ENCODE results near the gene CPA1.

The CPA1 gene

DNA sequence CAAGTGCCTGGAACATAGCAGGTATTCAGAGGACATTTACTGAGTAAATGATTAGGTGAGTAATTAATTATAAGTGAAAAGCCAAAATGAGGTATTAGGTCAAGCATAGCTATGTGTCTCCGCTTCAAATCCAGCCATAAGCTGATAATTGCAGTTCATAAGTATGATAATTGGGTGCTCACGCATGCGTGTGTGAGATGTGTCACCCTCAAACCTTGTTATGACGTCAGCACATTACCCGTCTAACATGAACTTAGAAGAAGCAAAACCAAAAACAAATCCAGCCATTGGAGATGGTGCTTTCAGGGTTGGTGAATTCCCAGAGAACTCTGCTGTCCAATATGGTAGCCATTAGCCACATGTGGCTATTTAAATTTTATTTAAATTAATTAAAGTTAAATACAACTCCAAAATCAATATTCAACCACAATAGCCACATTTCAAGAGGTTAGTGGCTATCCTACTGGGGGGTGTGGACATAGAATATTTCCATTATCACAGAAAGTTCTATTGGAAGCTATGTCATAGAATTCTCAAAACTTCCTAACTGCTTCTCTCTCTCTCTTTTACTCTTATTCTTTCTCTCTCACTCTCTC, 35.9 kb upstream of the CPA1 start, which contains the start of gene CPA5:
Gene CPA5, plus strand, starts transcription at position 546 of the 596 bp plus-strand sequence. CDS start 1,670 bp downstream, outside the sequence.
- TF ChIP-seq EZH2phosphoT487 (IDR thresholded peaks at IDR 0.05; ENCODE audit: low read depth), result no peak
- TF ChIP-seq, protein P1, sequence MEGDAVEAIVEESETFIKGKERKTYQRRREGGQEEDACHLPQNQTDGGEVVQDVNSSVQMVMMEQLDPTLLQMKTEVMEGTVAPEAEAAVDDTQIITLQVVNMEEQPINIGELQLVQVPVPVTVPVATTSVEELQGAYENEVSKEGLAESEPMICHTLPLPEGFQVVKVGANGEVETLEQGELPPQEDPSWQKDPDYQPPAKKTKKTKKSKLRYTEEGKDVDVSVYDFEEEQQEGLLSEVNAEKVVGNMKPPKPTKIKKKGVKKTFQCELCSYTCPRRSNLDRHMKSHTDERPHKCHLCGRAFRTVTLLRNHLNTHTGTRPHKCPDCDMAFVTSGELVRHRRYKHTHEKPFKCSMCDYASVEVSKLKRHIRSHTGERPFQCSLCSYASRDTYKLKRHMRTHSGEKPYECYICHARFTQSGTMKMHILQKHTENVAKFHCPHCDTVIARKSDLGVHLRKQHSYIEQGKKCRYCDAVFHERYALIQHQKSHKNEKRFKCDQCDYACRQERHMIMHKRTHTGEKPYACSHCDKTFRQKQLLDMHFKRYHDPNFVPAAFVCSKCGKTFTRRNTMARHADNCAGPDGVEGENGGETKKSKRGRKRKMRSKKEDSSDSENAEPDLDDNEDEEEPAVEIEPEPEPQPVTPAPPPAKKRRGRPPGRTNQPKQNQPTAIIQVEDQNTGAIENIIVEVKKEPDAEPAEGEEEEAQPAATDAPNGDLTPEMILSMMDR (IDR thresholded peaks at IDR 0.05; ENCODE audit: low read depth, low read length), result no peak
- peaks cover 4% of the 10 kb centered on the region for H3K27me3 ChIP-seq (ENCODE audit: low read depth, low read length)
- H3K27ac ChIP-seq (ENCODE audit: low read length), result no peak within 1 kb of the TSS
- H3K4me3 ChIP-seq (ENCODE audit: low read length), result no peak within 1 kb of the TSS
- no peak within 1 kb of the TSS for H2AFZ ChIP-seq (ENCODE audit: low read depth, low read length)
- H3K36me3 ChIP-seq (replicated peaks; ENCODE audit: low read depth, low read length), result no peaks in the 10 kb centered on the region
- H3K4me2 ChIP-seq (ENCODE audit: low read length), result no peak within 1 kb of the TSS
- no peaks in the 10 kb centered on the region for H3K79me2 ChIP-seq (ENCODE audit: low read length)
- H3K9ac ChIP-seq (ENCODE audit: low read length), result no peak within 1 kb of the TSS
- H3K9me3 ChIP-seq (ENCODE audit: insufficient read depth, low read length), result no peaks in the 10 kb centered on the region
- H3K4me1 ChIP-seq (ENCODE audit: low read length), result no peaks in the 10 kb centered on the region
- no peaks in the 10 kb centered on the region for H4K20me1 ChIP-seq (ENCODE audit: insufficient read depth, low read length)

DNA sequence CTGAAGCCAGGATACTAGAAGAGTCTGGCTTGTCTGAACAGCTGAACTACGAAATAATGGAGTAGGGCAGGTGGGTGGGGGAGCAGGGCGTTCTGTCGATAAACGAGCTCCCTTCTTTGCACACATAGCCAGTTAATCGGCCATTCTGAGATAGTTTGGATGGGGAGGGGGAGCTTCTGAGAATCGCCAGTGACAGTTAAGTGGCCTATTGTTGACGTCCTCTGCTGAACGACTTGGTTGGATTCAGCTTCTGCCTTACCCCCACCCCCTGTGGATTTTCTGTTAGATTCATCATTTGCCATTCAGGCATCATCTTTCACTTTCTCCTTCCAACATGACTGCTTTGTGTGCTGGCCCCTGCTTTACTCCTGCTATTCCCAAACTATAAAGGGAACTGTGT, 35.2 kb upstream of the CPA1 start:
- Histone ChIP-seq H3K4me2 (ENCODE audit: low read length) (no peak overlapping the region), H3K36me3 (replicated peaks; ENCODE audit: low read depth, low read length) (no peaks in the 10 kb centered on the region), H3K9ac (ENCODE audit: low read length) (no peak overlapping the region), H2AFZ (ENCODE audit: low read depth, low read length) (no peak overlapping the region), H3K27me3 (ENCODE audit: low read depth, low read length) (peaks cover 4% of the 10 kb centered on the region), H3K79me2 (ENCODE audit: low read length) (no peaks in the 10 kb centered on the region), H3K27ac (ENCODE audit: low read length) (no peak overlapping the region), H3K9me3 (ENCODE audit: insufficient read depth, low read length) (no peaks in the 10 kb centered on the region), H3K4me1 (ENCODE audit: low read length) (no peaks in the 10 kb centered on the region), H4K20me1 (ENCODE audit: insufficient read depth, low read length) (no peaks in the 10 kb centered on the region), H3K4me3 (ENCODE audit: low read length) (no peak overlapping the region)
- no peak for TF ChIP-seq EZH2phosphoT487 (IDR thresholded peaks at IDR 0.05; ENCODE audit: low read depth)
- TF ChIP-seq, protein P1 (IDR thresholded peaks at IDR 0.05; ENCODE audit: low read depth, low read length), result no peak

DNA sequence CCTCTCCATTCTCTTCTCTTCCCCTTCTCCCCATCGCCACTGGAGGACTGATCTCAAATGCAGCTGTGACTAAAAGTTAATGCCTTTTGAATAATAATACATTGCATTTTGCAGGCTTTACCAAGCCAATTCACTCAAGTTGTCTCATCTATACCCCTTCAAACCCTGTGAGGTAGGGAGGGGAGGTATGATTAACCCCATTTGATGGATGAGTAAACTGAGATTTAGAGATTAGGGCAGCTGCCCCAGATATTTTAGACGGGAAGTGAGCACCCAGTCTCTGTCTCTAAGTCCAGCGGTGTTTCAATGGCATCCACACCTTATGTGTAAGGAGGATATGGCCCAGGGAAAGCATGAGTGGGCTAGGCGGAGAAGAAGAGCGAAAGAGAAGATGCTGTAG, 34.6 kb upstream of the CPA1 start:
- Histone ChIP-seq H3K4me2 (ENCODE audit: low read length) (no peak overlapping the region), H3K4me3 (ENCODE audit: low read length) (no peak overlapping the region), H3K79me2 (ENCODE audit: low read length) (no peaks in the 10 kb centered on the region), H3K27ac (ENCODE audit: low read length) (no peak overlapping the region), H3K4me1 (ENCODE audit: low read length) (peaks cover under 1% of the 10 kb centered on the region; the same call in 1 of the 2 replicates), H3K27me3 (ENCODE audit: low read depth, low read length) (peaks cover 4% of the 10 kb centered on the region), H2AFZ (ENCODE audit: low read depth, low read length) (no peak overlapping the region), H4K20me1 (ENCODE audit: insufficient read depth, low read length) (no peaks in the 10 kb centered on the region), H3K36me3 (replicated peaks; ENCODE audit: low read depth, low read length) (no peaks in the 10 kb centered on the region), H3K9me3 (ENCODE audit: insufficient read depth, low read length) (no peaks in the 10 kb centered on the region), H3K9ac (ENCODE audit: low read length) (no peak overlapping the region)
- no peak for TF ChIP-seq EZH2phosphoT487 (IDR thresholded peaks at IDR 0.05; ENCODE audit: low read depth)
- TF ChIP-seq, protein P1 (IDR thresholded peaks at IDR 0.05; ENCODE audit: low read depth, low read length), result no peak

DNA sequence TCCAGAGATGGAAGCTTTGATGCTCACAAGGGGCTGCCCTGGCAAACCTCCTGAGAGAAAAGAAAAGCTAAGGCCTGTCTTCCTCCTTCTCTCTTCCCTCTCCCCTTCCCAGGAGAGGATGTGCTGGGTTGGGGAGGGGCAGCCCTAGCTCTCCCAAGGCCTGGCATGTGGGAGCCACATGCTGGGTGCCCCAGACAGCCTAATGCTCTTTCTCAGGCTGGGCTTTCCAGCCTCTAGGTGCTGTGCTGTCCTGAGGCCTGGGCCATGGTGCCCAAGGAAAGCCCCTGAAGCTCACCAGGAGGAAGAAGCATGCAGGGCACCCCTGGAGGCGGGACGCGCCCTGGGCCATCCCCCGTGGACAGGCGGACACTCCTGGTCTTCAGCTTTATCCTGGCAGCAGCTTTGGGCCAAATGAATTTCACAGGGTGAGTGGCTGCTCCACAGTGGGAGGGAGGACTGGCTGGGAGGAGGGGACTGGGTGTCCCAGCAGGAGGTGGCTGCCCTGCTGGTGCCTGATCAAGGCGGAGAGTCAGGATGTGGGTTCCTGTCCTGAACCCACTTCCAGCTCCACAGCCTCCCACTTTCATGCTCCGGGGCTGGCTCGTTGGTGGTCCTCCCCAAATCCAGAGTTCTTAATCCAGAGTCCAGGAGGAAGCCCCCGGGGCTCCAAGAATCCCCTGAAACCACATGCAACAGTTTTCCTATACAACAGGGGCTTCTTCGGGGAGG, 34.0 kb upstream of the CPA1 start:
- Histone ChIP-seq H3K9ac (ENCODE audit: low read length) (no peak overlapping the region), H3K27ac (ENCODE audit: low read length) (no peak overlapping the region), H3K9me3 (ENCODE audit: insufficient read depth, low read length) (no peaks in the 10 kb centered on the region), H3K36me3 (replicated peaks; ENCODE audit: low read depth, low read length) (no peaks in the 10 kb centered on the region), H3K4me2 (ENCODE audit: low read length) (no peak overlapping the region), H2AFZ (ENCODE audit: low read depth, low read length) (no peak overlapping the region), H4K20me1 (ENCODE audit: insufficient read depth, low read length) (no peaks in the 10 kb centered on the region), H3K4me1 (ENCODE audit: low read length) (peaks cover 6% of the 10 kb centered on the region), H3K27me3 (ENCODE audit: low read depth, low read length) (peaks cover 4% of the 10 kb centered on the region), H3K79me2 (ENCODE audit: low read length) (no peaks in the 10 kb centered on the region), H3K4me3 (ENCODE audit: low read length) (no peak overlapping the region)
- TF ChIP-seq EZH2phosphoT487 (IDR thresholded peaks at IDR 0.05; ENCODE audit: low read depth), result no peak
- TF ChIP-seq, protein P1 (IDR thresholded peaks at IDR 0.05; ENCODE audit: low read depth, low read length), result no peak

All from OCI-LY3 (cell line).